ENCODE results near the gene CABLES2. TPM values are rescaled to one million over a fixed set of nuclear protein-coding genes. Genes with fewer than 3 reads are reported as not detected.

The CABLES2 gene
- total RNA-seq, 2 experiments from 2014 or later: 14.8 to 22.5 TPM

DNA sequence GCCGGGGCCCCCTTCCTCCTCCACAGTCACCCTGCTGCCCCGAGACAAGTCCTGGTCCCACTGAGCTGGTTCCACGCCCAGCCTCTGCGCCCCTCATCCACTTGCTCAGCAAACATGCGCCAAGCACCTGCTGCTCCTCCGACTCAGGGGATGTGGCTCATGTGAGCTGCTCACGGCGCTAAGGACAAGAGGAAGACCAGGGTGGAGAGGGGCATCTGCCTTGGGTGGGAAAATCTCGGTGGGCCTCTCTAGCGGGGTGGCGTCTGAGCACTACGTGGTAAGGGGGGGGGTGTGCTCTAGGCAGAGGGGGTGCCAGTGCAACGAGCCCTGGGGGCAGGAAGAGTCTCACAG is 44.5 kb downstream of the CABLES2 start:
- intact Hi-C loops (cut with micrococcal nuclease; ENCODE audit: unreplicated experiment): no loop called here
- no peaks in the 10 kb centered on the region for H3K9me2 ChIP-seq (ENCODE audit: insufficient read depth, low read length)
- DNase-seq (ENCODE audit: low spot score): no peak
- H3K4me2 ChIP-seq (ENCODE audit: low read length): no peak overlapping the region
- no peaks in the 10 kb centered on the region for H3K79me2 ChIP-seq (ENCODE audit: insufficient read depth, low read depth, low read length)
- H3K9me3 ChIP-seq (ENCODE audit: low read length): no peaks in the 10 kb centered on the region
- H2AFZ ChIP-seq (ENCODE audit: low read length): no peak overlapping the region
- POLR2A ChIA-PET: no interaction called here
- H3K27ac ChIP-seq (ENCODE audit: low read depth, low read length, poor library complexity, severe bottlenecking): no peak overlapping the region
- peaks cover 64% of the 10 kb centered on the region for H3K4me1 ChIP-seq (ENCODE audit: insufficient read depth, low read length, poor library complexity, severe bottlenecking)
- no peak overlapping the region for H3K4me3 ChIP-seq (ENCODE audit: low read depth, low read length, poor library complexity, severe bottlenecking)
- no TSS peak for BruUV-seq (replicated peaks)
- CTCF ChIA-PET (ENCODE audit: unreplicated experiment): no interaction called here
- H4K20me1 ChIP-seq (ENCODE audit: insufficient read depth, low read length): no peaks in the 10 kb centered on the region
- H3K36me3 ChIP-seq (ENCODE audit: insufficient read depth, low read length): no peaks in the 10 kb centered on the region; the same call in 1 of the 2 replicates
- TF ChIP-seq EZH2phosphoT487 (IDR thresholded peaks at IDR 0.05; ENCODE audit: borderline replicate concordance, low read depth, low read length) (no peak), CTCF (conservative IDR thresholded peaks at IDR 0.05; ENCODE audit: low read length) (no peak)

GRCh38 chr20:62361799-62362589 is 45.1 kb downstream of the CABLES2 start:
- ChIA-PET CTCF (ENCODE audit: unreplicated experiment) (no interaction called here), POLR2A (no interaction called here)
- H2AFZ ChIP-seq (ENCODE audit: low read length): no peak overlapping the region
- TF ChIP-seq CTCF (conservative IDR thresholded peaks at IDR 0.05; ENCODE audit: low read length) (no peak), EZH2phosphoT487 (IDR thresholded peaks at IDR 0.05; ENCODE audit: borderline replicate concordance, low read depth, low read length) (no peak)
- H3K4me3 ChIP-seq (ENCODE audit: low read depth, low read length, poor library complexity, severe bottlenecking): no peak overlapping the region
- no TSS peak for BruUV-seq (replicated peaks)
- H3K36me3 ChIP-seq (ENCODE audit: insufficient read depth, low read length): no peaks in the 10 kb centered on the region; the same call in 1 of the 2 replicates
- no peaks in the 10 kb centered on the region for H4K20me1 ChIP-seq (ENCODE audit: insufficient read depth, low read length)
- intact Hi-C loops (cut with micrococcal nuclease; ENCODE audit: unreplicated experiment): no loop called here
- no peak overlapping the region for H3K27ac ChIP-seq (ENCODE audit: low read depth, low read length, poor library complexity, severe bottlenecking)
- no peaks in the 10 kb centered on the region for H3K79me2 ChIP-seq (ENCODE audit: insufficient read depth, low read depth, low read length)
- peaks cover 64% of the 10 kb centered on the region for H3K4me1 ChIP-seq (ENCODE audit: insufficient read depth, low read length, poor library complexity, severe bottlenecking)
- no peak overlapping the region for H3K4me2 ChIP-seq (ENCODE audit: low read length)
- no peak for DNase-seq (ENCODE audit: low spot score)
- H3K9me3 ChIP-seq (ENCODE audit: low read length): no peaks in the 10 kb centered on the region
- no peaks in the 10 kb centered on the region for H3K9me2 ChIP-seq (ENCODE audit: insufficient read depth, low read length)

Measured in OCI-LY7 (cell line).